GM19467 (cell line): ENCODE results near the gene VPS13D.
"Not testable (repeated sequence)": the region's sequence is repeated elsewhere in the genome, so short reads cannot be mapped to it uniquely, and the experiment has no call there.

Experiments
- ATAC-seq: cut with Tn5 transposase; IDR thresholded peaks from one replicate; pipeline ENCODE4 v1.9.1; 2021; ENCODE audit warnings: mild to moderate bottlenecking, moderate library complexity; ENCODE audit not compliant: unreplicated experiment

Gene VPS13D

GRCh38 chr1:12200208-12200607 lies 29.6 kb upstream of the VPS13D start:
- no peak for ATAC-seq

- ATAC-seq: no peak
These were observed 28.3 kb upstream of the VPS13D start for GRCh38 chr1:12201352-12202189.

GRCh38 chr1:12202190-12202497 lies 27.7 kb upstream of the VPS13D start:
- ATAC-seq: no peak

GRCh38 chr1:12202577-12202976 lies 27.3 kb upstream of the VPS13D start:
- ATAC-seq: no peak

- no peak for ATAC-seq
These were observed 26.4 kb upstream of the VPS13D start for GRCh38 chr1:12203216-12204007.

GRCh38 chr1:12204140-12204539 lies 25.7 kb upstream of the VPS13D start:
- no peak for ATAC-seq

- ATAC-seq: no peak
These were observed 24.8 kb upstream of the VPS13D start for GRCh38 chr1:12204754-12205658.

- ATAC-seq: no peak
These were observed 23.6 kb upstream of the VPS13D start for GRCh38 chr1:12206238-12206637.

- no peak for ATAC-seq
These were observed 22.9 kb upstream of the VPS13D start for GRCh38 chr1:12206792-12207424.

- ATAC-seq: no peak
These were observed 21.6 kb upstream of the VPS13D start for GRCh38 chr1:12208271-12208670.

- ATAC-seq: no peak
These were observed 20.9 kb upstream of the VPS13D start for GRCh38 chr1:12208764-12209494.

- no peak for ATAC-seq
These were observed 20.4 kb upstream of the VPS13D start for GRCh38 chr1:12209495-12209832.

GRCh38 chr1:12215118-12215961 lies 14.5 kb upstream of the VPS13D start:
- no peak for ATAC-seq

- ATAC-seq: no peak
These were observed 10.0 kb upstream of the VPS13D start for GRCh38 chr1:12219800-12220199.

- ATAC-seq: no peak
These were observed 8.9 kb upstream of the VPS13D start for GRCh38 chr1:12220890-12221289.

- not testable (repeated sequence) for ATAC-seq
These were observed 7.1 kb upstream of the VPS13D start for GRCh38 chr1:12222700-12223099.

GRCh38 chr1:12224092-12224491 lies 5.7 kb upstream of the VPS13D start:
- not testable (repeated sequence) for ATAC-seq

GRCh38 chr1:12228979-12229378 lies 851 bp upstream of the VPS13D start:
- no peak for ATAC-seq

- ATAC-seq: no peak
These were observed 420 bp upstream of the VPS13D start for GRCh38 chr1:12229386-12229834.
